Urinary bladder (tissue), 4 donors: Measurements from ENCODE around the gene CACNG6. TPM values are rescaled to one million over a fixed set of nuclear protein-coding genes. Genes with fewer than 3 reads are reported as not detected.

Source experiments
- DNase-seq: peaks from one replicate; pipeline ENCODE4 v3.0.0-alpha.2; 2015; ENCODE audit errors: extremely low spot score
- H3K27ac ChIP-seq: one replicate; pipeline ENCODE4 v1.5.1; 2013; ENCODE audit warnings: low read depth, mild to moderate bottlenecking, moderate library complexity
- H3K36me3 ChIP-seq: one replicate; pipeline ENCODE4 v1.6.1; 2013; ENCODE audit warnings: mild to moderate bottlenecking, moderate library complexity; ENCODE audit not compliant: insufficient read depth
- H3K4me1 ChIP-seq: one replicate; pipeline ENCODE4 v1.6.1; 2013; ENCODE audit warnings: mild to moderate bottlenecking, moderate library complexity; ENCODE audit not compliant: insufficient read depth
- H3K4me3 ChIP-seq: one replicate; pipeline ENCODE4 v1.5.1; 2013; ENCODE audit warnings: low read depth, low read length
- WGBS: extraction: QIAGEN DNeasy Blood & Tissue Kit; methylation state at CpG from one replicate; pipeline ENCODE4 v1.1.7; 2013; 5-methylcytosine and 5-hydroxymethylcytosine counted together
- polyA plus RNA-seq: library from polyadenylated mRNA; stranded (reverse); fragments of 200-250 nt; gene quantifications from one replicate; pipeline ENCODE4 v1.2.3, GENCODE V29; 2013
- total RNA-seq: library from RNA; depleted of rRNA; stranded (reverse); fragments of >200 nt; gene quantifications from one replicate; pipeline ENCODE4 v1.2.3, GENCODE V29; 2014
- donor health status: healthy with polysubstance abuse.
- donor health status: healthy.

CACNG6 gene
- total and polyA plus RNA-seq, 2 donors = 1.3 TPM; not detected in 1

DNA sequence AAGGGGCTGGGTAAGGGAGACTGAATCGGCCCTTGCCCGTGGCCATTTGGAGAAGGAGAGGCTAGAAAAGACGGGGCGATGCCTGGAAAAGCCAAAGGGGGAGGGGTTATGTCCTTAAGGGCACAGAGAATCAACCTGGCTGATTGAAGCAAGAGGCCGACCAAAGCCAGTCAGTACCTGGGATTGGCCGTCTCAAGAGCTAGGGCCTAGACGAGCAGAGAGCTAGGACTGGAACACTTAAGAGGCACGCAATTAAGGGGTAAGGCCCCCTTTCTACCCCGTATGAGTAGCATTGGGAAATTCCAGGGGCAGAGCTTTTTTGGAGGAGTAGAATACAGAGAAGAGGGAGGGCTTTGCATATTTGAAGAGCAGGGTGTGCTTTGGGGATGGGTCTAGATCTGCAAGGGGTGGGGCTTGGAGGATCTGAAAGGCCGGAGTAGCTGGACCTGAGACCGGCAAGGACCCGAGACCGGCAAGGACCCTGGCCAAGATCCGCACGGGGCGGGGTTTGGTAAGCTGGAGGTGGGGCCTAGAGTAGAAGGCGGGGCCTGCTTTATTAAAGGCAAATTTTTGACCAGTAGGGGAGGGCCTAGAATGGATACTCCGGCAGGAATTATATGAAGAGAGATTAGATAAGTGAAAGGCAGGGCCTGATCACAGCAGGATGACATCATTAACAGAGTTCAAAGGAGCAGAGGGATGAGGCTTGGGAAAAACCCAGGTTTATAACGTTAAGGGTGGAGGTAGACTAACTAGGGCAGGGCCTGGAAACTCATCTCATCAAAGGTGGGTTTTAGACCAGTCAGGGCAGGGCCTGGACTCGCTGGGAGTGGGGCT is 10.7 kb upstream of the CACNG6 start:
- Histone ChIP-seq H3K27ac (no peak overlapping the region), H3K4me3 (no peak overlapping the region), H3K4me1 (no peaks in the 10 kb centered on the region), H3K36me3 (no peaks in the 10 kb centered on the region)
- 26% methylated on average over 20 of the region's 20 CpGs for whole genome bisulfite sequencing
- no peak for DNase-seq

DNA sequence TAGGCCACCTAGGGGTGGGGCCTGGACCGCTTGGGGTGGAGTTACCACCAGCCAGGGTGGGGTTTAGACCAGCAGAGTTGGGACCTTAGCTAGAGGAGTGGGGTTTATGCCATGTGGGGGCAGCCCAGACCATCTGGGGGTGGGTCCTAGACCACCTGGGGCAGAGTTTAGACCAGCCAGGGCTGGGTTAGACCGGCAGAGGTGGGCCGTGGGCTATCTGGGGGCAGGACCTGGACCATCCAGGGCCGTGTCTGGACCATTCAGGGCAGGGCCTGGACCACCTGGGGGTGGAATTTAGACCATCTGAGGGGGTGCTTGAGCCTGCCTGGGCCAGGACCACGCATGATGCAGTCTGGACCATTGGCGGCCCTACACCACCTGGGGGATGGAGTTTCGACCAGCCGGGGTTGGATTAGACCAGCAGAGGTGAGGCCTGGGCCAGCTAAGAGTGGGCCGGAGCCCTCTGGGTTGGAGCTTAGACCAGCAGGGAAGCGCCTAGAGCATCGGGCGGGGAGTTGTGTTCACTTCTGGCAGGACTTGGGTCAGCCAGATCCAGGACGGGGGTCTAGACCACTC is 10.0 kb upstream of the CACNG6 start:
- Histone ChIP-seq H3K27ac (no peak overlapping the region), H3K4me1 (no peaks in the 10 kb centered on the region), H3K4me3 (no peak overlapping the region), H3K36me3 (no peaks in the 10 kb centered on the region)
- 61% methylated on average over 13 of the region's 13 CpGs for WGBS
- no peak for DNase-seq

DNA sequence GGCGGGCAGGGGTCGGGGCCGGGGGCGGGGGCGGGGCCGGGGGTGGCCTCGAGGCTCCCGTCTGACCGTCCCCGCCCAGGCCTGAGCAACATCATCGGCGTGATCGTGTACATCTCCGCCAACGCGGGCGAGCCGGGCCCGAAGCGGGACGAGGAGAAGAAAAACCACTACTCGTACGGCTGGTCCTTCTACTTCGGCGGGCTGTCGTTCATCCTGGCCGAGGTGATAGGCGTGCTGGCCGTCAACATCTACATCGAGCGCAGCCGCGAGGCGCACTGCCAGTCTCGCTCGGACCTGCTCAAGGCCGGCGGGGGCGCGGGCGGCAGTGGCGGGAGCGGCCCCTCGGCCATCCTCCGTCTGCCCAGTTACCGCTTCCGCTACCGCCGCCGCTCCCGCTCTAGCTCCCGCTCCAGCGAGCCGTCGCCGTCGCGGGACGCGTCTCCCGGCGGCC is 9.4 kb upstream of the CACNG6 start:
- Histone ChIP-seq H3K36me3 (no peaks in the 10 kb centered on the region), H3K4me3 (peak overlapping the region; percentile 38), H3K27ac (no peak overlapping the region), H3K4me1 (no peaks in the 10 kb centered on the region)
- DNase-seq = no peak
- 3% methylated on average over 62 of the region's 62 CpGs for WGBS

DNA sequence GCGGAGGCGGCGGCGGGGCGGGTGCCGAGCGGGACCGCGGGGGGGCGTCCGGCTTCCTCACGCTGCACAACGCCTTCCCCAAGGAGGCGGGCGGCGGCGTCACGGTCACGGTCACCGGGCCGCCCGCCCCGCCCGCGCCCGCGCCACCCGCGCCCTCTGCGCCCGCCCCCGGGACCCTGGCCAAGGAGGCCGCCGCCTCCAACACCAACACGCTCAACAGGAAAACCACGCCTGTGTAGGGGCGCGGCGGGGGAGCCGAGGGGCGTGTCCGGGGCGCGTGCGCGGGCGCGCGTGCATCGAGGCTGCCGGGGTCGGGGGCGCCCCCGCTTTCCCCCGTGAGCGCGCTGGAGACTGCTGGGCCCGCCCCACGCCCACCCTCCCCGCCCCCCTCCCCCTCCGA is 8.8 kb upstream of the CACNG6 start:
- 1% methylated on average over 61 of the region's 61 CpGs for WGBS
- peak overlapping the region; percentile 38 for H3K4me3 ChIP-seq

DNA sequence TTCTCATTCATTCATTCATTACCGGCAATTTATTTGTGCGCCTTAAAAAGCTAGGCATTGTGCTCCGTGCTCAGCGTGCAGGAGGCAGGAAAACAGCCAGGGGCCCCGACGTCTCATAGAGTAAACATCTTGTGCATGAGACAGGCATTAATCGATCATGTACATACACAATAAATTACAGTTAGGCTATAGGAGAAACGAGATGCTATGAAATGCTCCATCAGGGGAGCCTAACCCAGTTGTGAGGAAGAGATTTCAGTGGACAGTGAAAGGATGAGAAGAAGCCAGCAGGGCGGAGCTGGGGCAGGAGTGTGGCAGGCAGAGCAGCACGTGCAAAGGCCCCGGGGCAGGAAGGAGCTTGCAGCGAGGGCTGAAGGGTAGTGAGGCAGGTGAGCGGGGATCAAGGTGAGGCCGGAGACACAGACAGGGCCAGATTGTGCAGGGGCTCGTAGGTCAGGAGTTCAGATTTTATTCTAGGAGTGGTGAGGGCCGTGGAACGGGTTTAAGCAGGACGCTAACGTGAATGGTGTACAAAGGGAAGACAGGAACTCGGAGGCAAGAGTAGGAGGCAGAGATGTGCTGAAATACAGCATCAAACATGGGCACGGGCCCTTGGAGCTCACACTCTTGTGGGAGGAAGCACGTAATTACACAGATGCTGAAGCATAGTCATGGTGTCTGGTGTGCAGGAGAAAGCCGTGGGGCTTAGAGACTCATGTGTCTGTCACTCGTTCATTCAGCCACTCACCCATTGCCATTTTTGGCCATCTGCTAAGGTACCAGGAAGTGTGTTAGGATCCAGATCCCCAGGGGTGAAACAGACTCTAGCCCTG is 7.8 kb upstream of the CACNG6 start:
- H3K4me3 ChIP-seq = no peak overlapping the region
- no peak overlapping the region for H3K27ac ChIP-seq
- WGBS = 82% methylated on average over 24 of the region's 24 CpGs
- no peaks in the 10 kb centered on the region for H3K36me3 ChIP-seq
- no peak for DNase-seq
- H3K4me1 ChIP-seq = no peaks in the 10 kb centered on the region

More for the DNA sequence above, 8.8 kb upstream of the CACNG6 start:
- Histone ChIP-seq H3K4me1 (no peaks in the 10 kb centered on the region), H3K27ac (no peak overlapping the region), H3K36me3 (no peaks in the 10 kb centered on the region)
- DNase-seq = no peak

DNA sequence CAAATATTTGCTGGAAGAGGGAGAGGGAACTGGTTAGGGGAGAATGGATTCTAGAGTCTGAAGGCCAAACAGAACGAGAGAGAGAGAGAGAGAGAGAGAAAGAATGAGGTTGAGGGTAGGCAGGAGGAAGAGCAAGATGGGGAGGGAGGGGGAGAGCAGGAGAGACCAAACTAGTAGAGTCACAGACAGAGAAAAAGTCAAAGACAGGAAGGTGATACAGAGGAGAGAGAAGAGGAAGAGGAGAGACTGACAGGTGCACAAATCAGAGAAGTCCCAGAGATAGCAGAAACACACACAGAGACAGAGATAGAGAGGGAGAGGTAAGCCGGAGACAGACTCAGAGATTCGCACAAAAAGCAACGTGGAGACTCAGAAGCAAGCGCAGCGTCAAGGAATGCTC is 5.6 kb upstream of the CACNG6 start:
- no peak for DNase-seq
- 76% methylated on average over 6 of the region's 6 CpGs for WGBS
- Histone ChIP-seq H3K27ac (no peak overlapping the region), H3K4me1 (no peaks in the 10 kb centered on the region), H3K36me3 (no peaks in the 10 kb centered on the region), H3K4me3 (no peak overlapping the region)

DNA sequence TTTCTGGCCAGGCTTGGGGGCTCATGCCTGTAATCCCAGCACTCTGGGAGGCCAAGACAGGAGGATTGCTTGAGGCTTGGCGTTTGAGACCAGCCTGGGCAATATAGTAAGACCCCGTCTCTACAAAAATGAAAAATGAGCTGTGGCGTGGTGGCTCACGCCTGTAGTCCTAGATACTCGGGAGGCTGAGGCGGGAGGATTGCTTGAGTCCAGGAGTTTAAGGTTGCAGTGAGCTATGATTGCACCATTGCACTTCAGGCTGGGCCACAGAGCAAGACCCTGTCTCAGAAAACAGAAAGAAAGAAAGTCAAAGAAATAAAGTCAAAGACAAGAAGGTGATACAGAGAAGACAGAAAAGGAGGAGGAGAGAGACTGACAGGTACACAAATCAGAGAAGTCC is 2.5 kb upstream of the CACNG6 start:
- Histone ChIP-seq H3K36me3 (no peaks in the 10 kb centered on the region), H3K27ac (no peak overlapping the region), H3K4me3 (no peak overlapping the region), H3K4me1 (no peaks in the 10 kb centered on the region)
- 88% methylated on average over 6 of the region's 6 CpGs for WGBS
- DNase-seq = no peak

DNA sequence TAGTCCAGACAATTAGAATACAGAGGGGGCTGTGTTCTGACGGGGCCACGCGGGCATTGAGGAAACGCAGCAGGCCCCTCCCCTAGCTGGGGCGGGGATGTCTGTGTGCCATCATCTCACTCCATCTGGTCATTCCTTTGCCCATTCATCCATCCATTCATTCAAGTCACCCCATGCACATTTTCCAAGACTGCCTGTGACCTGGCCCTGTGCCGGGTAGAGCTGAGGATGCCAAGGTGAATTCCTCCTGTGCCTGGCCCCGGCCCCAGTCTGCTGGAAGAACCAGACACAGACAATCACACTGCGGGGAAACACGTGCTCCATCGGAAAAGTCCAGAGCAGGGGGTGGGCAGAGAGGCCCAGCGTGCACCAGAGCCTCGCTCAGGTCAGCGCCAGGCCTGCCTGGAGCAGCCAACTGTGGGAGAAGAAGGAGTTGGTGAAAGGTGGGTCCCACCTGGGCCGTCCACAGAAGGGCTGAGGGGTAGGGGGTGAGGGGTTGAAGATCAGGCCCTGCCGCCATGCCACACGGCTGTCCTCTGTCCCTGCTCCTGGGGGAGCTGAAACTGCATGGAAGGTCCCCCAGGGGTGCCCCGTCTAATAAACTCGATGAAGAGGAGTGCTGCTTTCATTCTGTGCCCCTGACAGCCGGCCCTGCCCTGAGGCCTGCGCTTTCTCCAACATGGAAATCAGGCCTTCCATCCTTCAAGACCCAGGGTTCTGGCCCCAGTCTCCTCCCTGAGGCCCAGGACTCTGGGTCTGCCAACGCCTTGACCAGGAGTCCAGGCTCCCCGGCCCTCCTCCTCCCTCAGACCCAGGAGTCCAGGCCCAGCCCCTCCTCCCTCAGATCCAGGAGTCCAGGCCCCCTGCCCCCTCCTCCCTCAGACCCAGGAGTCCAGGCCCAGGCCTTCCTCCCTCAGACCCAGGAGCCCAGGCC is 1.6 kb upstream of the CACNG6 start:
- DNase-seq = no peak
- no peak overlapping the region for H3K4me3 ChIP-seq
- no peak overlapping the region for H3K27ac ChIP-seq
- 49% methylated on average over 22 of the region's 22 CpGs for WGBS
- no peaks in the 10 kb centered on the region for H3K36me3 ChIP-seq
- no peaks in the 10 kb centered on the region for H3K4me1 ChIP-seq

DNA sequence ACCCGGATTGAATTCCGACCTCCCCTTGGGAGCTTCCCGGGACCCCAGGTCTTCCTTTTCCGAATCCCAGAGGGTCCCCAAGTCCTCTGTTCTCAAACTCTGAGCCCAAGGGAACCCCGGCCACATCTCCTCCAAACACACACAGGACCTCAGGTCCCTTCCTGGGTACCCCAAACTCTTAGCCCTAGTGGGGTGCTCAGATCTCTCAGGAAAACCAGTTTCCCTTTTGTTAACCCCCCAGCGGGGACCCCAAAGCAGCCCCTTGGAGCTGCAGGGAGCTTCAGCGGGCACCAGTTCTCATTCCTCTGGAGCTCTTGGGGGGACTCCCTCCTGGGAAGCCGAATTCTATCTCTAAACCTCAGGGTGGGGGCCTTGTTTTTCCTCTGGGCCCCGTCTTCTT is 774 bp downstream of the CACNG6 start:
- DNase-seq = no peak
- no peak overlapping the region for H3K27ac ChIP-seq
- no peak overlapping the region for H3K4me3 ChIP-seq
- WGBS = 76% methylated on average over 9 of the region's 9 CpGs
- H3K36me3 ChIP-seq = no peaks in the 10 kb centered on the region
- H3K4me1 ChIP-seq = no peaks in the 10 kb centered on the region

DNA sequence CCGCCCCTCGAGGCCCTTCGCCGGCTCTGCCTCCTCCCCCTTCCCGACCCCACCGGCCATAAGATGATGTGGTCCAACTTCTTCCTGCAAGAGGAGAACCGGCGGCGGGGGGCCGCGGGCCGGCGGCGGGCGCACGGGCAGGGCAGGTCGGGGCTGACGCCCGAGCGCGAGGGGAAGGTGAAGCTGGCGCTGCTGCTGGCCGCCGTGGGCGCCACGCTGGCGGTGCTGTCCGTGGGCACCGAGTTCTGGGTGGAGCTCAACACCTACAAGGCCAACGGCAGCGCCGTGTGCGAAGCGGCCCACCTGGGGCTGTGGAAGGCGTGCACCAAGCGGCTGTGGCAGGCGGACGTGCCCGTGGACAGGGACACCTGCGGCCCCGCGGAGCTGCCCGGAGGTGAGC is 1.4 kb downstream of the CACNG6 start:
- WGBS = 26% methylated on average over 43 of the region's 43 CpGs

DNA sequence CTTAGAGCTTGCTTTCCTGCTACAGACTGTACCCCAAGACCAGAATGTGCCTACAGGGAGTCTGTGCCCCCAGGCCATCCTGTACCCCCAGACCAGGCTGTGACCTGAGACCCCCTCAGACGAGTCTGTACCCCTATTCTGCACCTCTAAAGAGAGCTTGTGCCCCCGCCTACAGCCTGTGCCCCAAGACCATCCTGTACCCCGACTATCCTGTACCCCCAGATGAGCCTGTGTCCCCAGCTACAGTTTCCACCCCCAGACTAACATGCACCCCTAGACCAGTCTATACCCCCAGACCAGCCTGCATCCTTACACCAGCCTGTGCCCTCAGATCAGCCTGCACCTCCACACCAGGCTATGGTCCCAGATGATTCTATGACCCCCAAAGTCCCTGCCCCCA is 2.0 kb downstream of the CACNG6 start:
- no peak overlapping the region for H3K27ac ChIP-seq
- no peak for DNase-seq
- WGBS = 72% methylated on average over 3 of the region's 3 CpGs
- no peak overlapping the region for H3K4me3 ChIP-seq
- H3K36me3 ChIP-seq = no peaks in the 10 kb centered on the region
- H3K4me1 ChIP-seq = no peaks in the 10 kb centered on the region

More for the DNA sequence above, 1.4 kb downstream of the CACNG6 start:
- no peaks in the 10 kb centered on the region for H3K36me3 ChIP-seq
- no peak for DNase-seq
- H3K4me1 ChIP-seq = no peaks in the 10 kb centered on the region
- no peak overlapping the region for H3K4me3 ChIP-seq
- H3K27ac ChIP-seq = no peak overlapping the region

DNA sequence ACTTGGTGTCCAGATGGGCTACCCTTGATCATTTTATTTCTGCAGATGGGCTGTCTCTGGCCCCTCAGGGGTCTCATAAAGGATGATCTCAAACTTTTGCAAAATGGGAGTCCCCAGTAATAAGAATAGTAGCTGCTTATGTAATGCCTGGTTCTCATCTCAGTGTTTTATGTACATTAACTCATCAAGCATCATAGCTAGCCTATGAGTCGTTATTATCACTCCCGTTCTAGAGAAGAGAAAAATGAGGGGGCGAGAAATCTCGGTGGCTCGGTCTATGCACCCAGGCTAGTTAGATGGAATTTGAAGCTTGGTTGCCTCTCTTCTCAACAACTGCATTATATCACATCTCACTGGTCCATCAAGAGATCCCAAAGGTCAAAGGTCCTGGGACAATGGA is 3.4 kb downstream of the CACNG6 start:
- H3K36me3 ChIP-seq = no peaks in the 10 kb centered on the region
- no peak overlapping the region for H3K4me3 ChIP-seq
- H3K4me1 ChIP-seq = no peaks in the 10 kb centered on the region
- DNase-seq = no peak
- 79% methylated on average over 5 of the region's 5 CpGs for WGBS
- no peak overlapping the region for H3K27ac ChIP-seq

DNA sequence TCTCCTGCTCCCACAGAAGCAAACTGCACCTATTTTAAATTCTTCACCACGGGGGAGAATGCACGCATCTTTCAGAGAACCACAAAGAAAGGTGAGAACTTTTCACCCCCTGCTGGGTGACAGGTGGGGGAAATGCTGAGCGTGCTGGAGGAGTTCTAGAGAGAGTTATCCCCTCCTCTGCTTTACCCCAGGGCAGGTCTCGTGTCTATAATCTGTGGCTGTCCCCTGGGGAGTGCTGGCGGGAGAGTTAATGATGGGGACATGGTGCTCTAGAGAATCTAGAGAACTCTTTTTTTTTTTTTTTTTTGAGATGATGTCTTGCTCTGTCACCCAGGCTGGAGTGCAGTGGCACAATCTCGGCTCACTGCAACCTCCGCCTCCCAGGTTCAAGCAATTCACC is 6.8 kb downstream of the CACNG6 start:
- DNase-seq = no peak
- H3K36me3 ChIP-seq = no peaks in the 10 kb centered on the region
- no peaks in the 10 kb centered on the region for H3K4me1 ChIP-seq
- 56% methylated on average over 7 of the region's 7 CpGs for WGBS
- no peak overlapping the region for H3K4me3 ChIP-seq
- no peak overlapping the region for H3K27ac ChIP-seq
